AML-193 (cell line): ENCODE data around the gene RUFY4.

Source experiments
- DNase-seq, 2 experiments: peaks; one replicate each; lab custom pipeline; 2025; lab: John Stamatoyannopoulos, UW

Gene RUFY4

DNA sequence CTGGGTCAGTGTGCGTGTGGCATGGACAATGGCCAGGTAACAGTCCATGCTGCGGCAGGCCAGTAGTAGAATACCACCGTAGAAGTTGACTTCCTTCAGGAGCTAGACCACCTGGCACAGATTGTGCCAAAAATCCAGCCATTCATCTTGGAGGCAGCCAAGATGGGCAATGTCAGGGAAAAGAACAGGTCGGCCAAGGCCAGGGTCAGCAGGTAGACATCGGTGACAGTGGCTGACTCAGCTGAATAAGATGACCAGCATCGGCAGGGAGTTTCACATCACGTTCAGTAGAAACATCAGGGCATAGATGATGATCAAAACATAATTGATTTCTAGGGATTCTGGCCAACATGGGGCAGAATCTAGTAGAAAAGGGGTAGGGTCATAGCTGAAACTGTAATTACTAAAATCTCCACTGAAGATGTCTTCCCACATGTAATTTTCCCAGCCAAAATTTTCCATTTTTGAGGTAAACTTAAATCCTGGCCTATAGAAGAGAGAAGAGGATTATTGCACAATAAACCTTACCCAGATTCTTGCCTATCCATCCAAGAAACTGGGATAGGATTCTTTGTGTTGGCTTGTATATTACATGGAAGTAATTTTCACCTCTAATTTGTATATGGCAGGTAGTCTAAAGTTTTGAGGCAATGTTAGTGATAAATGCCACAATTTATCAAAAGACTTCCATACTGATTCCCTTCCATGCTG is 7.9 kb upstream of the RUFY4 start:
- DNase-seq, result no peak

DNA sequence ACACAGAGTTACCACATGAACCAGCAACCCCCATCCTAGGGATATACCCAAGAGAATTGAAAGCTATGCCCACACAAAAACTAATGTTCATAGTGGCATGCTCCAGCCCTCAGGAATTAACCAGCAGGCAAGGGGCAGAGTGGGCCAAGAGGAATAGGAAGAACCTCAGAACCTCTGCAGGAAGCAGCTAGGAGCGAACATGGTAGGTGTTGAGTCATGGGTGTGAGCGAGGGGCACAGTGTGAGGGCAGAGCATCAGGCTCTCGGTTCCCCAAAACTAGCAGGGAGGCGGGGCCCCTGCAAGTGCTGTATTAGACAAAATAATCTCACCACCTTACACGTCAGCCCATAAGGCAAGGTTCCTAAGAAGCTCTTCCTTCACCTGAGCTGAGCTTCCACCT is 5.6 kb upstream of the RUFY4 start:
- no peak for DNase-seq

DNA sequence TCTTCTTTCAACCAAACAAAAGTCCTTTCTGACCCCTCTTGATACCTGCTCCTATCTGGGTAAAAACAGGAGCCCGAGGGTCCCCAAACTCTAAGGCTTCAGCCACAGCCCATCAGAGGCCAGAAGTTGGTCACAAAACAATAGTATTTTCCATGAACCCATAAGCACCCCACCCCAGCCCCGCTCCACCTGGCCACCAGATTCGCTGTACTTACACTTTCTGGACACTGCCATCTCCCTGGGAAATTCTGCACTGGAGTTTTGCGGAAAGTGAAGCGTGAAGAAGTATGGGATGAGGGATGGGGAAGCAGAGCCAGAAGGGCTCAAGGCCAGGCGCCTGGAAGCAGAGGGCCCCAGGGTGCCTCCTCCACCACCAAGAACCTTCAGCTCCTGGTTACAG is 5.2 kb upstream of the RUFY4 start:
- DNase-seq, result no peak

DNA sequence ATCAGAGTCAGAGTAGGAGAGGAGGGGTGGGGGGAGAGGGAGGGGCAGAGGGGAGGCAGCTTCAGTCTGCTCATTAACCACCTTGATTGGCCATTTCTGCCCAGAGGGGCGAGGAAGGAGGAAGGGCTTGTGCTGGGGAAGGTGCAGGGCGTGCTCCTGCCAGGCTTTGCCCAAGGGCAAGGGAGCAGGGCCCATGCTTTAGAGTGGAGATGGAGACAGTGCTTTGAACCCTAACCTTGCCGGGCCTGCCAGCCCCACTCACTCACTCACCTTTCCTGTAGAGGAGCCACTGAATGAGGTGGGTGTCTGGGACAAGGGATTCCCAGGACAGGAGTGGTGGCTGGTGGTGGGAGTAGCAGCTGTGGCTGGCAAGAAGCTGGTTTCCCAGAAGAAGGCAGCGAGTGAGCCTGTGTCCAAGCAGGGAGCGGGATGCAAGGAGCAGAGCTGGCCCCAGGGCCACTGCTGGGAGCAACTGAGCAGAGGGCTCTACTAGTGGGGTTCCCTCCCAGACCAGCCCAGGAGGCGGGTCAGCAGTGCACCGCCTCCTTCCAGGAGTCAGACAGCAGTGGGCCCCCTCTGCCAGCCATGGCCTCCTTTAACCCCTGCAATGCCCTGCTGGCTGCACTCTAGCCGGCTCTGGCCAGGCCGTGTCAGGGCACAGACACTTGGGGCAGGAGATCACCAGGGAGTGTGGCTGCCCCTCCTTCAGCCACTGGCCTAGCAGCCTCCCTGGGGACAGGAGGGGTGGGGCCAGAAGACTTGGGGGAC is 3.6 kb upstream of the RUFY4 start:
- DNase-seq, result no peak

DNA sequence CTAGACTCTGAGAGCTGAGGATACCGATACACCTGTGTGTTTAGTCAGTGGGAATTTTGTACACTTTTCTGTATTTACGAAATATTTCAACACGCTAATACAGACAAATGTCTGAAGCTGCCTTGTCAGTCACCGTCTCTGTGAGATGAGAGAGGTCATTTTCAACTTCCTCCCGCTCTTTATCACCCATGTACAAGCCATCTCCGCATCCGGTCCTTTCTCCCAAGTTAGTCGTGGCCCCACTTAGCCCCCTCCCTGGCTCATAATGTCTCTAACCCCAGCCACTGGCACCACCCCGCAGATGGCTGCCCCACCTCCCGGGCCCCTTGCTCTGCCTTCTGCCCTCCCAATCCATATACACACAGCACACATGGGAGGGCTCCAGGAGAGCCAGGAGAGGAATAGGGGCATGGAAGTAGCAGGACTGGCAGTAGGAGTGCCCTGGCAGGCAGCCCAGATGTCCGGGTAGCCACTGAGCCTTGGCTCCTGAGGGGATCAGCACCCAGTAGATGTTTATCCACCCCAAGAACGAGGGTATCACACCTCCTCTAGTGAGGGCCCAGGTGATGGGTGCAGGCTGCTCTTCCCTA is 2.0 kb upstream of the RUFY4 start:
- DNase-seq, result no peak

DNA sequence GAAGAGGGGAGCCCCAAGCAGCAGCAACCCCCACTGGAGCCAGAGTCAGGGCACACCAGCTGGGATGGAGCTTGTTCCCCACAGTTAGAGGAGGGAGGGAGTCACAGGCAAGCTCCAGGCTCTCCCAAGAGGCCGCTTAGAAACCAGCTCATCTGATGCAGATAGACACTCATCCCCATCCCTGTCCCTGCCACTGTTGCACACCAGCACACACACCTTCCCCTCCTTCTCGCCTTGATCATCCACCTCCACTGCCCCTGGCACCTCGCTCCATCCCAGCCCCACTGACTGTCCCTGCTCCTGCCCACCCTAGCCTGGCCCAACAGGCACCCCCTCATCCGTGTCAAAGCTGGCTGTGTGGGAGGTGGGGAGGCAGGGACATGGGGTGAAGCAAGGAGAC is 1.5 kb upstream of the RUFY4 start:
- DNase-seq, result no peak

DNA sequence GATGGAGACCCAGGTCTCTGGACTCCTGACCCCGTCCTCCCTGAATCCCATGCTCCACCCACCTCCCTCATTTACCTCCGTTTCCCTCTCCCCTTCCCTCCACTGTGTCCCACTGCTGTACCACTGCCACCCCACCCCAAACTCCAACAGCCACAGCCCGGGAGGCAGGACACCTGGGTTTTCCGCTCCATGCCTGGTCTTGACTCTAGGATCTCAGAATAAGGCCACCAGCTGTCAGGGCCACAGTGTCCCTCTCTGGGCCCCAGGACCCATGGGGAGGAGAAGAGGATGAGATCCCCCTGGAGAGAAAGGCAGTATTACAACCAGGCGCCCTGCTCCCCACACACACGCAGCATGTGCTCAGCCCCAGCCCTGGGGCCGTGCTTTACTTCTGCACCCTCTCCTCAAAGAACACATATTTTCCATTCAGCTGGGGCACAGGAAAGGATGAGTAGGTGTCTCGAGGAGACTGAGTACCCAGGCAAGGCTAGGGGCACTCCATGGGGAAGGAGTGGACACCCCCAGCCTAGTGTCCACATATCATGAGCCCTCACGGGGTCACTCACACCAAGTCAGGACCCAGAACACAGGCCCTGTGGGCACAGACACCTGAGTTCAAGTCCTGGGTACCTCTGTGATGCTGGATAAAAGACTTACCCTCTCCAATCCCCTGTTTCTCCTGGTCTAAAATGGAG is 700 bp downstream of the RUFY4 start:
- DNase-seq, result no peak

DNA sequence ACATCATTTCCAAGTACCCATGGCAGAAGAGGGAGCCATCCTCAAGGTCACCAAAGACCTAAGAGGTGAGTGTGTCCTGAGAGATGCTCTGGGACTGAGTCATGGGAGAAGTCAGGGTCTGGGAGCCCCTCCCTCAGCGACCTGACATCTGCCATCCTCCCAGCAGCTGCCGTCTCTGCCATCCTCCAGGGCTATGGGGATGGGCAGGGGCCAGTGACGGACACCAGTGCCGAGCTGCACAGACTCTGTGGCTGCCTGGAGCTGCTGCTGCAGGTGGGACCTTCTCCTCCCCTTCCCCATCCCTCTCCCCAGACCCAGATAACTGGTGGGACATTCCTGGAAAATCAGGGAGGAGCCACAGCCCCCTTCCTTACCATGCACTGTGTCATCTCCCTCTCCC is 1.5 kb downstream of the RUFY4 start:
- DNase-seq, result no peak

DNA sequence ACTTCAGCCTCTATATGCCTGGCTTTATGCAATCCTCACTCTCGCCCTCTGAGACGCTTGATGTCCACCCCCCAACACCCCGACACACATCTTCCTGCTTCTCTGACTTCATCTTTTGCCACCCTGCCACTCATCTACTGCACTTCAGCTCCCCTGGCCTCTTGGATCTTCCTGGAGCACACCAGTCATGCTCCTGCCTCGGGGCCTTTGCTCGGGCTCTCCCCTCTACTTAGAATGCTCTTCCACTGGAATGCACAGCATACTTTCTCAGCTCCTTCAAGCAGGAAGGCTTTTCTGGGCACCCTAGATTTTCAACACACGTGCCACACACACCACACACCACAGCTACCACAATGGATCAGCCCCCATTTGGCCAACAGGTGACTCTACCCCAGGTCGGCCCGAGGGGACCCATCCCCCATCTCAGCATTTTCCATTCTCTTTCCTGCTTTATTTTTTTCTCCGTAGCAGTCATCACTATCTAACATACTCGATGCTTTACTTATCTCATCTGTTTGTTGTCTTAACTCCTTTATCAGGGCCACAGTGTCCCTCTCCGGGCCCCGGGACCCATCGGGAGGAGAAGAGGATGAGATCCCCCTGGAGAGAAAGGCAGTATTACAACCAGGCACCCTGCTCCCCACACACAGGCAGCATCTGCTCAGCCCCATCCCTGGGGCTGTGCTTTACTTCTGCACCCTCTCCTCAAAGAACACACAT is 2.3 kb downstream of the RUFY4 start:
- no peak for DNase-seq

DNA sequence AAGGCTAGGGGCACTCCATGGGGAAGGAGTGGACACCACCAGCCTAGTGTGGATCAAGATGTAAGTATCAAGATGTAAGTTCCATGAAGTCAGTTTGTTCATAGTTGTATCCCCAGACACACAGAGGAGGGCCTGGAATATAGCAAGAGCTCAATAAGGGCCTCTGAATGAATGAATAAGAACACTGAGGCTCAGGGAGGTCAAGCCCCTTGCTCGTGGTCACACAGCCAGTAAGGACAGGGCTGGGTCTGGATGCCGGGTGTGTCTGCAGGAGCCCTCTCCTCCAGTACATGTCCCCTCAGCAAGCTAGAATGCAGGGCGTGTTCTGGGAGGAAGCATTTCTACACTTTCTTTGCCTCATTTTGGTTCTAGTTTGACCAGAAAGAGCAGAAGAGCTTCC is 2.9 kb downstream of the RUFY4 start:
- no peak for DNase-seq

DNA sequence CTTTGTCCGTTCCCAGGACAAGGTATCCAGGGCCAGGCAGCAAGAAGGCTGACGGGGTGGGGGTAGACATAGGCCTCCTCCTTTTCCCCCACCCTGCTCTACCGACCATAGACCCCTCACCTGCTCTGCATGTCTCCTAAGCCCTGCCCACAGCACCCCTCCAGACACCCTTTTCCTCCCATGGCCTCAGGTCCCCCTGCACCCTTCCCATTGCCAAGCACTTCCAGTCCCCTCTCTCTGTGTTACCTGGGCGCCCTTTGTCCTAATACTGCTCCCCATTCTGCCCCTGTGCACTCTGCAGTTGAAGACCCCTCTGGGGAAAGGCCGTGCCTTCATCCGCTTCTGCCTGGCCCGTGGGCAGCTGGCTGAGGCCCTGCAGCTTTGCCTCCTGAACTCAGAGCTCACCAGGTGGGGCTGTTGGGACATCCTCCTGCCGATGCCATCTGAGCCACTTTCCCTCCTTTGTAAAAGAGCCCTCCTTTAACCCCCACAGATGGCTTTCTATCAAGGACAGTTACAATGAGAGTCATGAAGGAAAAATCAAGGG is 3.5 kb downstream of the RUFY4 start:
- no peak for DNase-seq

DNA sequence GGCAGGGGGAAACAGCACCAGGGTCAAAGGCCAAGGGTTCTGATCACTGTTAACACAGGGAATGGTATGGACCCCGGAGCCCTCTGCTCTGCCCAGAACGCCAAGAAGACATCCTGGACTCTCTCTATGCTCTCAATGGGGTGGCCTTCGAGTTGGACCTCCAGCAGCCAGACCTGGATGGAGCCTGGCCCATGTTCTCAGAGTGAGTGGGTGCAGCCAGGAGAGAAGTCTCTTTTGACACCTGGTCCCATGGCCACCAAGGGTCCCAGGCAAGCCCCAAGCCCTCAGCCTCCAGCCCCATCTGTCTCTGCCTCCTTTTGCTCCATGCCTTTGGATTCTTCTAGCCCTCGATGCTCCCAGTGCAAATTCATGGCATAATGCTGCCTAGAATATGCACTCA is 4.1 kb downstream of the RUFY4 start:
- DNase-seq, result no peak

DNA sequence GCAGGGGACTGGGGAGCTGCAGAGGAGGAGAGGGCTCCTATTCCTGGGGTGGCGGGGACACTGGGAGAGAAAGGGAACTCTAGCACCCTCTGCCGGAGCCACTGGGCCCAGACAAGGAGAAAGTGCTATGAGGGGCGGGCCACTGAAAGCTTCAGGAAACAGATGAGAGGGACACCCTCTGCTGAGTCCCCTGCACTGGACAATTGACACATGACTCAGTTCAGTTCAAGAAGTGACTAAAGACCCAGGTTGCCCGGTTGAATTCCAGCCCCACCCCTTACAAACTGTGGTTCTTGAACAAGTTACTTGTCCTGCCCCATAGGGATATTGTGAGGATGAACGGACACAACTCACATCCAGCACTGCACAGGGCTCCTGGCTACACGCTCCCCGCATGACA is 5.0 kb downstream of the RUFY4 start:
- DNase-seq, result peak; percentile 23 to 44

DNA sequence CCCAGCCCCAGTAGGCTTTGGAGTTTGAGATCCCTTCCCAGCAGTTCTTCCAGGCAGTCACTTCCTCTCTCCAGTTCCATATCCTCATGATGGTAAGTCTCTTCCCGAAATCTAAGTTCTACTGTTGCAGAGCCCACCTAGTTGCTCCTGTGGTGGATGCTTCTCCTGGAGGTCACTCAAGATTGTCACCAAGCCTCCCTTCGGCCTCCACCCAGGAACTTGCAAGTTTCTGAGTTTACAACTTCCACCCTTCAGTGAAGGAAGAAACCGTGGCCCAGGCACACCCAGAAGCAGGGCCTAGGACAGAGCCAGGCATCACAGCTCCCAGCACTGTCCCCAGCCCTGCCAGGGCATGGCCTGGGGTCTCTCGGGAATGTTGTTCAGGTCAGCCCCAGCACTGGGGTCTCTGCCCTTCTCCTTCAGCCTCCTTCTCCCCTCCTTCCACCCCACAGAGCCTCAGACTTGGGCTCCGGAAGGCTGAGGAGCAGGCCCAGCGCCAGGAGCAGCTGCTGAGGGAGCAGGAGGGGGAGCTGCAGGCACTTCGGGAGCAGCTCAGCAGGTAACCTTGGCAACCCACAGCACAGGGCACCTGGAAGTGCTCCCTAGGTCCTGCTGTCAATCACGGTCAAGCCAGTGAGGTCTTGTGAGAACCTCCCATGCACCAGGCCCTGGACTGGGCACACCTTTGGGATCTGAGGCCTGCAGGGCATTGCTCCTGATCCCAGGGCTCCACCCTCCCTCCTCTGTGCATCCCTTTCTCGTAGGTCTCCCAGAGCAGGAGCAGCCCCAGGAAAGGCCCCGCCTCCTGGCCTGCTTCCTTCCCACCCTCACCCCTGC is 7.1 kb downstream of the RUFY4 start:
- no peak for DNase-seq

DNA sequence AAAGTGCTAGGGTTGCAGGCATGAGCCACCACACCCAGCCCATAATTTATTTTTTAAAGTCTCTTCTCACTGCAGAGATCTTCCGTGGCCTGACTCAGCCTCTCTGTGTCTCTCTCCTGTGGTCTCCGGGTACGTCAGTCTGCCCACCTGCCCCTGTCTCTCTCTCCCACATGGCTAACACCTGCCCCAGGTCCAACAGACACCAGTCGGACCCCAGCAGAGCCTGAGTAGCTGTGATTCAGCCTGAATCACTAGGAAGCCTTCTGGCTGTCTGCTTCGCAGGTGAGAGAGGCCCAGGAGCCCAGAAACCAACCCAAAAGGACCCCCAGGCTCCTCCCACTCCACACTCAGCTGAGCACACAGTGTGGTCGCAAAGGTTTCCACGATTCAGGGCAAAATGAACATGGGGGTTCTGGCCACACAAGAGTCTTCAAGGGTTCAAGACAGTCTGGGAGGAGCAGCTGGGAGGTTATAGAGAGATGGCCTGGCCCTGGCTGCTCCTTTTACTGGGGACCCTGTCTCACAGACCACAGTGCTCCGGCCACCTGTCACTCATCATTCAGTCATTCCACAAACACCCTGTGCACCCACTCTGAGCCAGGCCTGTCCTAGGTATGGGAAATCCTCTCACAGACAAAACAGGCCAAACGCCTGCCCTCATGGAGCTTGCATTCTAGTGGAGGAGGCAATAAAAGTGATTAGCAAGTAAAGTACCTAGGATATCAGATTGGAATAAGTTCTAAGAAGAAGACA is 8.6 kb downstream of the RUFY4 start:
- no peak for DNase-seq

DNA sequence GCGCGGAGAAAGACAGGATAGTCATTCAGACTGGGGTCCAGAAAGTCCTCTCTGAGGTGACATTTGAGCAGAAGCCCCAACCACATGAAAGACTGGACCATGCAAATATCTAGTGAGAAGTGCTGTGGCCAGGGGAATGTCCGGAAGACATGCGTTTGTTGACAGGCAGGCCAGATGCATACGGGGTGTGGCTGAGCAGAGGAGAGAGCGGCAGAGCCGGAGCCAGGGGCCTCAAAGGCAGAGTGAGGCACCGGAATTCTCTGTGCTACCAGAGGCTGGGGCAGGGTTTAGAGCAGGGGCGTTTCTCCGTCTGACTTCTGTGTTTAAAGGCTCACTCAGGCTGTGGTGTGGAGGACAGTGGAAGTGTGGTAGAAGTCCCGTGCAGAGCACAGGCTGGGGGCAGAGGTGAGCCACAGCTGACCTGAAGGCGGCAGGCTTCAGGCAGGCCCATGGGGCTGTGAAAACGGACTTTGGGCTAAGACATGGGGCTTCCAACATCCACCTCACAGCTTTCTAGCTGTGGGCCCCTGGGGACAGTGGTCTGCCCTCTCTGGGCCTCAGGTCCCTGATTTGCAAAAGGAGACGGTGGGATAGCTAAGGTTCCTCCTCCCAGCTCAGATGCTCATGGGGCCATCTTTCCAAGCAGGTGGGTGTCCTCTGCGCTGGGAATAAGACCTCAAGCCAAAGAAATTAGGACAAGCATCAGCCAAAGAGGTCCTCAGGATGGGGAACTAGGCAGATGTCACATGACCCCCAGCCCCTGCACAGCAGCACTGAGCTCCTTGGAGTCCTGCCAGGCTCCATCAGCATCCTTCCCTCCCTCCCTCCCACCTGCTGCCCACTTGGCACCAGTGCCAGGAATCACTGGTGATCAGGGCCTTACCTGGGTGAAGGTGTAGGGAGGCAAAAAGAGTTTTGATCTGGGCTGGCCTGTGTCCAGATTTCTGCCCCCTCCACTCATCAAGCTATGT is 11.2 kb downstream of the RUFY4 start:
- DNase-seq, result no peak

DNA sequence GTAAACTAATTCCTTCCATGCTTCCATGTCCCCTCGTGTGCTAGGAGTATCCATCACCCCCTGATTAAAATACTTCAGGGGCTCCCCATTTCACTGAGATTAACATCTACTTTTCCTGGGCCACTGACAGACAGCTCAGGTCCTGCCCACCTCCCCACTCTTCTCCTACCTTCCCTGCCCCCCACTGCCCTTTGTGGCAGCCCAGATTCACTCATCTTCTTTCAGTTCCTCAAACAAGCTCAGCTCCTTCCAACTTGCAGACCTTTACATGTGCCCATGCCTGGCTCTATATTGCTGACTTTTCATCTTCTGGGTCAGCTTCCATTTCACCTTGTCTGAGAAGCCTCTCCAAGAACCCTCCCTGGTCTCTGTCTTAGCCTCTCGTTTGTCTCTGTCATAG is 12.0 kb downstream of the RUFY4 start:
- no peak for DNase-seq

DNA sequence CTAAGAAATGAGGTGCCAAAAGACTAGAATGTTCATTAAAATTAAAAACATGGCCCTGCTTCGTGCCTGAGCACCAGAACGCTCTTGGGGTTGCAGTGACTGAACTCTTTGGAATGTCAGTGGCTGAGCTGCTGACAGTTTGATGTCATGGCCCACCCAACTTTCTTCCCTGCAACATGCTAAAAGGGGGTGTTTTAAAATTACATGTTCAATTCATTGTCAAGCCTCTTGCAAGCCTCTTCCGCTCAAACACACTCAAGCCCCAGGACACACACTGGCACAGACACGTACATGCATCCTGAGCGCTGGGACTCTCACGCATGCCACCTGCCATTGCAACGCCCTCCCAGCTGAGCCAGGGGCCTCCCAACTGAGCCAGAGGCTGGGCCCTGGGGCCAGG is 12.6 kb downstream of the RUFY4 start:
- DNase-seq, result no peak
